ENCODE measurements around the gene ICOS.

ICOS gene

GRCh38 chr2:204008352-204008751, 71.8 kb downstream of the ICOS start:
- H3K36me3 ChIP-seq (ENCODE audit: insufficient read depth, low read length) = no peaks in the 10 kb centered on the region
- H3F3A ChIP-seq (ENCODE audit: low read depth) = no peaks in the 10 kb centered on the region
- H3K79me2 ChIP-seq (ENCODE audit: insufficient read depth, low read length) = no peaks in the 10 kb centered on the region
- H3K27me3 ChIP-seq (ENCODE audit: insufficient read depth, low read length, poor library complexity, severe bottlenecking) = no peaks in the 10 kb centered on the region
- H3K4me2 ChIP-seq (ENCODE audit: low read depth, low read length, poor library complexity, severe bottlenecking) = no peak overlapping the region
- H3K4me3 ChIP-seq (ENCODE audit: low read length, poor library complexity, severe bottlenecking) = no peak overlapping the region
- H3K9ac ChIP-seq (ENCODE audit: low read depth, low read length, poor library complexity, severe bottlenecking) = no peak overlapping the region
- H3K9me2 ChIP-seq (replicated peaks; ENCODE audit: low read depth, low read length) = no peaks in the 10 kb centered on the region
- no peaks in the 10 kb centered on the region for H3K4me1 ChIP-seq (ENCODE audit: insufficient read depth, low read length, poor library complexity, severe bottlenecking)
- no peaks in the 10 kb centered on the region for H4K20me1 ChIP-seq (ENCODE audit: insufficient read depth, low read length, poor library complexity, severe bottlenecking)
- TF ChIP-seq CTCF (conservative IDR thresholded peaks at IDR 0.05; ENCODE audit: low read length) = no peak
- no peak for TF ChIP-seq EZH2phosphoT487 (IDR thresholded peaks at IDR 0.05; ENCODE audit: borderline replicate concordance)
- no peaks in the 10 kb centered on the region for H3K9me3 ChIP-seq (ENCODE audit: insufficient read depth, low read depth, low read length)
- no peak overlapping the region for H2AFZ ChIP-seq (ENCODE audit: low read length)

DNA sequence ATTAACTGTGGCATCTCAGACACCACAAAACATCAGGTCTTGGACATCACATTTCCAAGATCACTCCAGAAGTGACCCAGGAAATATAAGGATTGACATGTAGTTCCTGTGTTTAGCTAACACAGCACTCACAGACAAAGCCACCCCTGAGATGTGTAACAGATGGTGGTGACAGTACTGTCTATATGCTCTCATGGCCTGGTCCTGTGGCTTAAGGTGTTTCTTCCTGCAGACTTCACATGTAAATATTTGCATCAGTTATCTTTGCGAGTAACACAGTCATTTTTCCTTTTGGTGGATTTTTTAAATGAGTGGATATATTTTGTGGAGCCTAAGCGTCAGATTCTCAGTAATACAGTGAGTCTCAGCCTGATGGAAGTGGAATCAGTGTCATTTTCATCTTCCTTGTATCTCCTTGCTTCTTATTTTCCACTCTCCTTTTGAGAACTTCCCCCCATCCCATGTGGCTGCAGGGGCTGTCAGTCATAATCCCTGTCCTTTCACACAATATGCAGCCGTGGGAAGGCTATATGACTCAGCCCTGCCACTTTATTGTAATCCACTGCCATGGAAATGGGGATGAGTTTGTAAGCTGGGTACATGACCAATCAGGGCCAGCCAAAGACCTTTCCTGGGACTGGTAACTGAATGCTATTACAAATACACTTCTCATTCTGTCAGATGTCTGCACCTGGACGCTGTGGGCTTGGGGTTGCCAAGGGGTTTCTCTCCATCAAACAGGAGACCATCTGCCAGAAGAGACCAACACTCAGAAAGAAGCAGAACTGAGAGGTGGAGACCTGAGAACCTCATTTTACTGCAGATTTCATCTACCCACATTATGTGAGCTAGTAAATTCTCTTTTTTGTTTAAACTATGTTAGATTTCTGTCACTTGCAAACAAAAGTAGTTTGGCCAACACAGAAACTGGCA, 74.3 kb downstream of the ICOS start:
- no peaks in the 10 kb centered on the region for H3K4me1 ChIP-seq (ENCODE audit: insufficient read depth, low read length, poor library complexity, severe bottlenecking)
- H2AFZ ChIP-seq (ENCODE audit: low read length) = no peak overlapping the region
- H3K79me2 ChIP-seq (ENCODE audit: insufficient read depth, low read length) = no peaks in the 10 kb centered on the region

More for the DNA sequence above, 74.3 kb downstream of the ICOS start:
- no peaks in the 10 kb centered on the region for H3K9me3 ChIP-seq (ENCODE audit: insufficient read depth, low read depth, low read length)
- H3K9me2 ChIP-seq (replicated peaks; ENCODE audit: low read depth, low read length) = no peaks in the 10 kb centered on the region
- H3K27me3 ChIP-seq (ENCODE audit: insufficient read depth, low read length, poor library complexity, severe bottlenecking) = no peaks in the 10 kb centered on the region
- no peak overlapping the region for H3K4me3 ChIP-seq (ENCODE audit: low read length, poor library complexity, severe bottlenecking)
- no peaks in the 10 kb centered on the region for H4K20me1 ChIP-seq (ENCODE audit: insufficient read depth, low read length, poor library complexity, severe bottlenecking)
- no peak overlapping the region for H3K9ac ChIP-seq (ENCODE audit: low read depth, low read length, poor library complexity, severe bottlenecking)
- no peaks in the 10 kb centered on the region for H3K36me3 ChIP-seq (ENCODE audit: insufficient read depth, low read length)
- no peaks in the 10 kb centered on the region for H3F3A ChIP-seq (ENCODE audit: low read depth)
- no peak overlapping the region for H3K4me2 ChIP-seq (ENCODE audit: low read depth, low read length, poor library complexity, severe bottlenecking)
- TF ChIP-seq CTCF (conservative IDR thresholded peaks at IDR 0.05; ENCODE audit: low read length) (no peak), EZH2phosphoT487 (IDR thresholded peaks at IDR 0.05; ENCODE audit: borderline replicate concordance) (no peak)
